ENCODE measurements around the gene PTPN3.

DNA sequence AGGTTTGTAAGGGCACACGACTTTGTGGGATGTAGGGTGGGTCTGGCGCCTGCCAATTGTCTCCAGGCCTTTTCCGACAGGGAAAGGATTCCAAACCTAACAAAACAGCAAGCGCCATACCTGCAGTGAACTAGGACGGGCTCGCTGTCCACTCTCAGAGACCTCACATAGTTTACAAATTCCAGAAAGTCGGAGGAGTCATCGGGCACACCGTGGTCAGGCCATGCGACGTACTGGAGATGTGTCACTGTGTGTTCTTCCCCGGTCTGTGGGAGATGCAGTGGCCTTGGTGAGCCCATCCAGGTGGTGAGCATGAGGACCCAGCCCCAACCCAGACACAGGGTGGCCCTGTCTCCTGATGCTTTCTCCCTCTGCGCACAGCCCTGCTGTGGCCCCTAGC is 115.9 kb downstream of the PTPN3 start:
- no peak for TF ChIP-seq CTCF (conservative IDR thresholded peaks at IDR 0.05; ENCODE audit: low read depth, low read length)
- TF ChIP-seq EZH2 (IDR thresholded peaks at IDR 0.05; ENCODE audit: borderline replicate concordance, low read depth, low read length, poor library complexity, severe bottlenecking) = no peak
